SIG-M5 treated with dmso at 0.1 percent for 504 hours (cell line): ENCODE results near the gene CCDC184.
"Not testable (repeated sequence)": the region's sequence is repeated elsewhere in the genome, so short reads cannot be mapped to it uniquely, and the experiment has no call there.

ENCODE experiments used
- DNase-seq: peaks from one replicate; lab custom pipeline; 2025; ENCODE audit not compliant: unreplicated experiment; lab: John Stamatoyannopoulos, UW

The CCDC184 gene

DNA sequence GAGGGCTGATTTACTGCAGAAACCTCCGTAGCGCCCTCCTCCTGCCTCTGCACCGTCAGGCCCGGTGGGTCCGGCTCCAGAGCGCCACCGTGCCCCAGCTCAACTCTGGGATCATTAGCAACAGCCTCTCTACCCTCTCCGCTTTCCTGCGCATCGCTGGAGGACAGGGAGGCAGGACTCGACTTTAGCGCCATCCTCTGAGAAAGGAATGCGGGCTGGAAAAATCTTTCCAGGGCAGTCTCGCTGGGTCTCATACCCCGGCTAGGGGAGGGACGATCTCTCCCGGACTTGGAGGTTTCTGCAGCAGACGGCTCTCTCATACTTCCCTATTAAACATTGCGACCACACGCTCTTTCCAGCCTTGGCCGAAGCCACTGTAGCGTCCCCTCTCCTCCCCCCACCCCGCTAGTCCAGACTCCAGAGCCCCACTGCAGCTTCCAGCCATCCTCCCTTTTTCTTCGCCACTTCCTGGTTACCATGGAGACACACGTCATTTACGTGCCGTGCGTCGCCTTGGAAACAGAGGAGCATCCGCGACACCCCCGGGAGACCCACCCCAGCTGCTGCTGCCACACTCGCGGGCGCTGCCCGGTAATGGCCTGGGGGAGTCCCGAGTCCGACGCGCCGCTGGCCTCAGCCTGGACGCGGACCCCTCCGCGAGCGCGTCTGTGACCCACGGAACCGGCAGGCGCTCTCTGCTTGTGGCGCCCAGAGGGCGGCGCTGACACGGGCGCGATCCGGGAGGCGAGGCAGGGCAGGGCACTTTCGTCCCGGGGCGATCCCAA, at the start of gene CCDC184:
Gene CCDC184, plus strand, starts transcription at position 554 of the 785 bp plus-strand sequence. CDS start 479 bp downstream, outside the sequence.
- peak; percentile 59 for DNase-seq

DNA sequence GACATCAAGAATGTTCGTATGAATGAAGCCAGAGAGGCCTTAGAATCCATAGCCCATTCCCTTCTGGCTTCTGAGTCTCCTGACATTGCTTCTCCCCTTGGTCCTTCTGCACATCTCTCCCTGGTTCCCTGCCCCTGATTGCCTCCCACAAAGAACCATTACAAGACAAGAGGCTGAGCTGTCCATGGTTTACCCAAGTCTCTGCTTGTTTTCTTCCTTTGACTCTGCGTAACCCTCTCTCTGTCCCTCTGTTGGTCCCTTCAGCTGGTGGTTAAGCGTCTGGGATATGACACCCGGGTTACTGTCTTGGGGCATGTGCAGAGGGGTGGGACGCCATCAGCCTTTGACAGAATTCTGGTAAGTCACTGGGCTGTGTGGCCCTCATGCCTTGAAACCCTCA, 48.4 kb upstream of the CCDC184 start:
- no peak for DNase-seq

DNA sequence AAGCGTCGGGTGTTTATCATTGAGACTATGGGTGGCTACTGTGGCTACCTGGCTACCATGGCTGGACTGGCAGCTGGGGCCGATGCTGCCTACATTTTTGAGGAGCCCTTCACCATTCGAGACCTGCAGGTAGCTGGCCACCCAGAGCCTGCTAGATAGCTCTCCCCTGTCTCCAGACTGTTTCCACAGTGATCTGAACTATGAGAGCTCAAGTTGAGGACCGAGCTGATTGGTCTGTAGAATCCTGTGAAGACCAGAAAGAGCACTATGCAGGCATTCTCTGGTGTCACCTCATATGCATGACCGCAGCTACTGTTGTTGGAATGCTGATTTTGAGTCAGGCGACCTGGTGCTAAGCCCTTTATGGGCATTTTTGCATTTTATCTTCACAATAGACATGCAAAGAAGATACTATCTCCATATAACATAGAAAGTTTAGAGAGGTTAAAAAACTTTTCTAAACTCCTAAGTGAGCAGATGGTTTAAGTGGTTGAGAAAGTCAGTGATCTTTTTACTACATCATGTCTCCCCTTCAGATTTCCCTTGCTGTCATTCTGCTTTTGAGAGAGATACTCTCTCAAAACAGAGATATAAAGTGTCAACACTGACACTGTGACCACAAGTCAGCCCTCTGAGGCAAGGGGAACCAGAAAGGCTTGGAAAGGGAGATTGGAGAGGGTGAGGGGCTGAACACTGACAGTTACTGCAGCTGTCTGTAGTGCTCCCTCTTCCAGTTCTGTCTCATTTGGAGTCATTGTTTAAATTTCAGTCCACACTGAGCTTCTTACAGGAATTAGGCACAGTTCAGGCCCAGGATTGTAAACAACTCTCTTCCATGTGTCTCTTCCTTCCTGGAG, 40.4 kb upstream of the CCDC184 start:
- no peak for DNase-seq

DNA sequence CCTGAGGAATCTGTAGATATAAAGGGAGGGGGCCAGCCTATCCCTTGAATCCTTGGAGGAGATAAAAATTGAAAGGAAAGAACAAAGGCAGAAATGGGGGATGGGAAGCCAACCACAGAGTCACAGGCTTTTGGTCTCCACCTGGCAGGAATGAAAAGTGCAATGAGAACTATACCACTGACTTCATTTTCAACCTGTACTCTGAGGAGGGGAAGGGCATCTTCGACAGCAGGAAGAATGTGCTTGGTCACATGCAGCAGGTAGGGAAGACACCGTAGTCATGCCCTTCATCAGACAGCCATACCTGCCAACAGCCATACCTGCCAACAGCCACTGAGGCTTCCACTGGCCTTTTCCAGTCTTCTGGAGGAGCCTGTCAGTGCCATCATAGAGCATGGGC, 39.5 kb upstream of the CCDC184 start:
- DNase-seq = no peak

DNA sequence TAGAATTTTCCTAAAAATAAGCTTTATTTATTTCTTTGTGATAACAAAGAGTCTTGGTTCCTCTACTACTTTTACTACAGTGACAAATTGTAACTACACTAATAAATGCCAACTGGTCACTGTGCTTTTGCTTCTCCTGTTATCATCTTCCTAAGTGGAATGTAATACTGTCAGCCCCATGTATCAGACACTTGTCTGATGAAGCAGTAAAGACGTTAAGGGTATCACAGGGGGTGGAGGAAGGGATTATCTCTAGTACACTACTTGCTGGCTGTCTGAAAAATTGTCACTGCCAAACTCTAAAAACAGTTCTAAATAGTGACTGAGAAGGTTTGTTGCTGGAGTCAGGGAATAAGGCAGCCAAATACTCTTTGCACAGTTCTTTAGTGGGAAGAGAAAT, 37.5 kb upstream of the CCDC184 start:
- no peak for DNase-seq

DNA sequence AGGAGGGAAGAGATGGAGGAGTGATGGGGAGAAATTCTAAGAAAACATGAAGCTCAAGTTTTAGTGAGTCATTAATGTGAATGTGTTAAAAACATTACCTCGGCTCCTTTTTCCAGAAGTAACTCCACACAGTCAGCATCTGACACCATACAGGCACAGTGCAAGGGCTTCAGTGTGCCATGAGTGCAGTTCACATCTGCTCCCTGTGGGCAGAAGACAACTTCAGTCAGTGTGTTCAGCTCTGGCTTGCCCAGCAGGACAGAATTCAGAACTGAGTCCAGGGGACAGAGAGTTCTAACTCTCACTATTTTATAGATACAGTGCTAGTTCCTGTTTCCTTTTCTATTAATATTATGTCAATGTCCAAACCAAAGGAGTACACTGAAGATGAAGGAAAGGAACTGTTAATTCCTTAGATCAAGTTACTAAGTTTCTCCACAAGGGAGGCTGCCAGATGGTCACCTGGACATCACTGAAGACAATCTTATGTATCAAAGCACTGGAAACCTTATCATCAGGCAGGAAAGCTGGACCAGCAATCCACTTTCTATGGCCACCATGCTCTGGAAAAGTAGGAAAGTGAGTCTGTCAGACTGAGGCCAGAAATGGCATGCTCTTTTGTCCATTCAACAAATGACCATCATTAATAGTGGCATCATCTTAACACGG, 32.2 kb upstream of the CCDC184 start:
- no peak for DNase-seq

DNA sequence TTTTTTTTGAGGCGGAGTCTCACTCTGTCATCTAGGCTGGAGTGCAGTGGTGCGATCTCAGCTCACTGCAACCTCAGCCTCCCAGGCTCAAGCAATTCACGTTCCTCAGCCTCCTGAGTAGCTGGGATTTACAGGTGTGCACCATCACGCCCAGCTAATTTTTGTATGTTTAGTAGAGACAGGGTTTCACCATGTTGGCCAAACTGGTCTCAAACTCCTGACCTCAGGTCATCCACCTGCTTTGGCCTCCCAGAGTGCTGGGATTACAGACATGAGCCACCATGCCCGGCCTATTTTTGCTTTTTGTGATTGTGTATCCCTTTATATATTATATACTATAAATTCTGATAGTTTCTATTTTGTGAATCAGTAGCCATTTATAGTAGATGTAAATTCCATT, 27.7 kb upstream of the CCDC184 start:
- DNase-seq = not testable (repeated sequence)

DNA sequence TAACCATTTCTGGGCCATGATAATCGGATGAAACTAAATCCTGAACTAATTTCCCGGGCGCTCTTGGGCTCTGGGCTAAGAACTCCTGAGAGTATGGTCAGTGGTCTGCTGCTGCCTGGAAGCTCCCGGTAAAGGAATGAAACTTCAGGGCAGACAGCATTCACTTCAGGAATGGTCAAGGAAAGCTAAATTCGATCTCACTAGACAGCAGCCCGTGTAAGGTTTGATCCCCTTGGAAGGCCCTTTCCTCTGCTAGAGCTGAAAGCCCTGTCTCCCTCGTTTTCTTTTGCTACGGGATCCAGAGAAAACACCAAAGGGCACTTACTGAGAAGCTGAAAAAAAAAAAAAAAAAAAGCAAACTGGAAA, 26.8 kb upstream of the CCDC184 start:
- no peak for DNase-seq

DNA sequence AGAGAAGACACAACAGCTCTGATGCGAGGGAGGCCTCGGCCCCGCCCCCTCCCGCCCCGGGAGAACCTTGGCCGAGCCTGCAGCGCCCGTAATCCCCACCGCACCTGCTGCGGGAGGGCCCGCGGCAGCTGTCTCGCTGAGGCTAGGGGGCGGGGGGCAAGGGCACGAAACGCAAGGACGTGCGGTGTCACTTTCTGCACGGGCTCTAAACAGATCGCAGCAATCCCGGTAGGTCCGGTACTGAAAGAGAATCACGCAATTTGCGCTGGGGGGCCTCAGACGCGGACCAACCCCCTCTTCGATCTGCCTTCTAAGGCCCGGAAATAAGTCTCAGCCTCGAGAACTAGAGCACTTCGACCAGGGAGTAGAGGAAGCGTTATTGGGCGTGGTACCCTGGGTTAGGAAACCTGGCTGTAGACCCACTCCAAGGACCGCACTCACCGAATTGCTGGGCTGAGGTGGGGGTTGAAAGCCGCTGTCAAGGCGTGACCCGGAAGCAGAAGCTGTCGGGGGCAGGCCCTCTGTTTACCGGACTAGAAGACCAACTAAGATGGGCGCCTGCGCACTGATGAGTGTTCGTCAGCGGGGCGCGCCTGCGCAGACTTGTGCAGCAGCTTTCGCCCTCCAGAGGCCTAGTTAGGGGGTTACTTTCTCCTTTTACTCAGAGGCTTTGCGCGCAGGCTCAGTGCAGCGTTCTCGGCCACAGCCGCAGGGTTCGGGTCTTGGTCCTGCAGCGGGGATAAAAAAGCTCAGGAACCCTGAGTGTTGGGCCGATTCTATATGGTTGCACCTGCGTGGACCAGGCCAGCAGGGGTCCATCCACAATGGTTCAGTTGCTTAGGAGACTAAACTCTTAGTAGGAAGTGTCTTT, 26.2 kb upstream of the CCDC184 start, which contains the start of gene ASB8:
Gene ASB8, minus strand, starts transcription at position 498 of the 871 bp plus-strand sequence. CDS start 4,019 bp downstream, outside the sequence.
- peak; percentile 99 for DNase-seq

DNA sequence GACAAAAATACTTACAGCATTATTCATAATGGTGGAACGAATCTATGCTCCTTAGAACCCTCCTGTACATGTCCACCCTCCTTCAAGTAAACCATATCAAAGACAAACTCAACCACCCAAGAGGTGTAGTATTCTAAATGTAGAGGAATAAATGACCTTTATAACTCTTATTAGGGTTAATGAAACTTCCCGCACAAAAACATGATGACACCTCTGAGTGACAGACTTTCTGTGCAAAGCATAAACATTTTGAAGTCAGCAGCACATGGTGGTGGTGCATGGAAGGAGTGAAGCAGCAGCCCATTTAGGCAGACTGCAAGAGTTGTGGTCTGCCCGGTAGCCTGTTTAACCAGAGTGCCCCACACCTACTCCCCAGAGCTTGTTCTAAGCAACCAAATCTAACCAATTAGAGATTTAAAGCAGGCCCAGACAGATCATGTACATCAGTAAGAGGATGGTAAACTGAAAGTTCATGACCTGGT, 25.5 kb upstream of the CCDC184 start:
- DNase-seq = no peak

DNA sequence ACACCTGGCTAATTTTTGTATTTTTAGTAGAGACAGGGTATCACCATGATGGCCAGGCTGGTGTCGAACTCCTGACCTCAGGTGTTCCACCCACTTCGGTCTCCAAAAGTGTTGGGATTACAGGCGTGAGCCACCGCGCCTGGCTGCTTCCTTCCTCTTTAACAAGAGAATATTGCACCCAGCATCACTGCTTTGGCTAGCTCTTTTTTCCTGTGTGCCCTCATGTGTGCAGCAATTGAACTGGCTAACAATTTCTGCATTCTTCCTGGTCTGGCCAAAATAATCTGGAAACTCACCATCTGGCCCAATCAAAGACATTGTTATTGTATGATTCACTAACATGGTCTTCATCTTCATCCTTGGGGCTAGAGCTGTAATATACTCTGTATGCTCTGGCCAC, 23.4 kb upstream of the CCDC184 start:
- DNase-seq = no peak

DNA sequence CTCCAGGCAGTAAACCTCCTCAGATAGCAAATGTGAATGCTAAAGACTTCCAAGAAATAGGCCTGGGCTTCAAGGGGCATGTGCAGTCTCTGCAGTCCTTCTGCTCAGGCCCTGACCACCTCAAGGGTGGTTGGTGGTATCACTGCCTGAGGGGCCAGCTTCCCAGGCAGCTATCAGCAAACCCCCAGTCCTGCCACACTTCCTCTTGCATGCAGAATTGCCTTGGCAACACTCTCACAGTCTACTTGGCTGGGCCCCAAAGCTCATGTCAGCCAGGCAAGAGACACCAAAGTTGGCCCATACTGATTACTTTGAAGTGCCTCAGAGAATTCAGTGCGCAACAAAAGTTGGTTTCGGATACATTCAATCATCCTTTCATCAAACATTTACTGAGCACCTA, 22.6 kb upstream of the CCDC184 start:
- peak; percentile 28 for DNase-seq

DNA sequence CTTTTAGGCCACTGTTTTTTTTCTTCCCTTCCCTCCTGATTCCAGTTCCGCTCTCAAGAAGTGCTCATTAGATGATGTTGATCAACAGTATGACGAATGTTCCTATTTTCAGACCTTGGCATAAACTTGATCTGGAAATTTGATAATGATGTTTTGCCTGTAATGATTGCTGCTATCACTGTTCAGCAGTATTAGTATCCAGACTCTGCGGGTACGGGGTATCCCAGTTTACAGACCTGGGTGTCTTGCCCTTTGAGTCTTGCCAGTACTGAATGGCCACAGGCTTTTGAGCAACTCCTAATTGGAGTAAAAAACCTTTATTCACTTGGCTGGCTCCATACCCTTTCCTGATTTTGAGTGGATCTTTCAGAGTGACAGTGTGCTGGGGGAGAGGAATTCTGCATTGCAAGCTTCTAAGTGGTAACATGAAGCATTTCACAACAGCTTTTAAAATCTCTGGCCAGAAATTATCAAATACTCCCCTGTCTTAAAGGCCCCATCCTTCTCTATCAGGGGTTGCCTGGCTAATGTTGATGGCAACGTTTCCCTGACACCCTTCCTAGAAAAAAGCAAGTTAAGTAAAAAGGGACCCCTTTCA, 20.2 kb upstream of the CCDC184 start:
- no peak for DNase-seq

DNA sequence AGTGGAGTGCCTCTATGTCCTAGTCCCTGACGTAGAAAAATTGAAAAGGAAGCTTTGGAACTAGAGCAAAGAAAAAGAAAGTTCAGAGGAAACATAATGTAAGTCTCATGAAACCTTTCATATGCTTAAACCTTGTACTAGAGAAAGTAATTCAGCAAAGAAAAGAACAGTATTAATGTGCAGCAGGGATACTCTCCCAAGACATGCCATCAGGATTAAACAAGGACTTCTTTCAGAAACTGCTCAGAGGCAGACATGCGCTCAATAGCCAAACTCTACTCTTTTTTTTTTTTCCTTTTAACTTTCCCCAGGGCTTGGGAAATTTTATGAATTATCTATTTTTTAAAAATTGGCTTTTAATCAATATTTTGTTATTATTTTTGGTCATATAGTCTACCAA, 19.0 kb upstream of the CCDC184 start:
- DNase-seq = no peak

DNA sequence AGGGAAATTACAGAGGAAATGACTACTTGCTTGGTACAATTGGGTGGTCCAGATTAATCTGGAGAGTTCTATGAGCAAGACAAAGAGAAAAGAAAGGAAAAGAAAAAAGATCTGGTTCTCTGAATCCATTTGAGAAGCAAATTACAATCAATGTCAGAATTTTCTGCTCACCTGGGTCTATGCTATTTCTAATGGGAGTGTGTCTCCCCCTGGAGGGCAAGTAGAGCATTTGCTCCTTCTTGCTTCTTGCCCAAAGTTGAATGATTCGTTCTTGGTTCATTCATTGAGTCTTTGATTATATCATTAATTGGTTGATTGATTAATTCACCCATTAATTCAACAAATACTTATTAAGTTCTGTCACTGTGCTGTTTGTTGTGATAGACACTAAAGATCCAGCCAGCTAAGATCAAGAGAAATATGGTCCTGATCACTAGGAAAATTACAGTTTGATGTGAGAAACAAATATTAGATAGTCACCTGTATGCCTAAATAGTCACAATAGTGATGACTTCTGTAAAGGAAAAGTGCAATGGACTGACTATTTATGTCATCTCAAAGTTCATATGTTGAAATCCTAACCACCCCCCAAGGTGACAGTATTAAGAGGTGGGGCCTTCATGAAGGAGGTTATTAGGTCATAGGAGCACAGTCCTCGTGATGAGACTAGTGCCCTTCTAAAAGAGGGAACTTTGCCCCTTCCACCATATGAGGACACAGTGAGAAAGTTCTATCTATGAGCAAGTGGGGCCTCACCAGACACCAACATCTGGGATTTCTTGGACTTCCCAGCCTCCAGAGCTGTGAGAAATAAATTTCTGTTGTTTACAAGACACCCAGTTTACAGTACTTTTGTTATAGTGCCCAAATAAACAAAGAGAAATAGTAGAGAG, 18.1 kb upstream of the CCDC184 start:
- peak; percentile 66 for DNase-seq

DNA sequence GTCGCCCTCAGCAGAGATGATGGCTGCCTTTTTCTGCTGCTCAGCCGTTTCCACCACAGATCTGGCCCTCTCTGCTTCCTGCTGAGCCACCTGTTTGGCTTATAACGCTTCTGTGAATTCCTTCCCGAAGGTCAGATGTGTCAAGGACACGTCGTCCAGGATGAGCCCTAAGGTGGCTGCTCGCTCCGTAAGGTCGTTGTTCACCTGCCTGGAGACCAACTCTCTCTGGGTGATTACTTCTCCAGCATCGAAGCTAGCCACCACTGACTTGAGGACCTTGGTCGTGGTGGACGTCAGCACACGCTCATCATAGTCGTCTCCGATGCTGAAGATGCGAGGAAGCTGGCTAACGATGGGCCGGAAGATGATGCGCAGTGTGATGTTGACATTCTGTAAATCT, 14.4 kb upstream of the CCDC184 start:
- no peak for DNase-seq

DNA sequence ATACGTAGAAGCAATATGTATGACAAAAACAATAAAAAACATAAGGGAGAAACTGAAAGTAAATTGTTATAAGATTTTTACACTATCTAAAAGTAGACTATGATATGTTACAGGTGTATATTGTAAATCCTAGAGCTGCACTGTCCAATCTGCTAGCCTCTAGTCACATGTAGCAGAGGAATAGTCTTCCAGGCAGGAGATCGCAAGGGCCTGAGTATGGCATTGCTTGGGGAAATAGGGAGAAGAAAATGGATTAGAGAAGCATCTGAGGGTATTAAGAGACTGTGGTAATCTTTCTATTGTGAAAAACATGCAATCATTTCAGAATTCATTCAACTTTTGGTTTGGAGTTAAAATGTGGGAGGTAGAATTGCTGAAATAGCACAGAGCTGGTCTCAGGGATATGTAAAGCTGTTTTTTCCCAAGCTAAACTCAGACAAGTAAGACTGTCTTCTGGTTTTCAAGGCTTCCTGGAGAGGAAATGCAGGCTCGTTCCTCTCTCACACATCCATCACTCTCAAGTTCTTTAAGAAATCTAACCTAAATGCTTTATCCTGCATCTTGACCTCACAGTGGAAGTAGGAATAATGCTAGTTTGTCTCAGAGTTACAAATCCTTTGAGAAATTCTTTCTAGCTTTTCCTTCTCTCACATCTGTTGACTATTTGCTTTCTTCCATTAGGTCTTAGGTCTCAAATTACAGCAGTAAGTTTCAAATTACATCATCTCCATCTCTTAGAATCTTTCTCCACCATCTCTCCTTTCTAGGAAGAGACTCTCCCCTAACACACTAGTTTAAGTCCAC, 7.6 kb upstream of the CCDC184 start:
- DNase-seq = no peak

DNA sequence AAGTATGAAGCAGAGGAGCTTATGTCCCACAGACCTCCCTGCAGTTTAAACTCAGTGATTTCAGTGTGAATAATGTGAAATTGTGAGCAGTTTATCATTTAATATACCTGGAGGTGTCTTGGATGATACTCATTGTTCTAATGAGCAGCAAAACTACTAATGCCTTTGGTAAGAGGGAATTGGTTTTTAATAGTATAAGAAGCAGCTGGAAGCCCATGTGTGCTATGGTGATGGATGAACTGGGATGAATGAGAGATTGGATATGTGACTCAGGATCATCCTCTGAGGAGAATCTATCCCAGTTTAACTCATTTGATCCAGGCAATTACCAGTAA, 7.1 kb upstream of the CCDC184 start:
- DNase-seq = no peak
